Inferior parietal cortex (tissue), 1 donor: Measurements from ENCODE around the gene DOCK4.

Experiments used
- DNase-seq: peaks from one replicate; pipeline ENCODE4 v3.0.0-alpha.2; 2016; ENCODE audit errors: extremely low spot score

The DOCK4 gene

GRCh38 chr7:111765751-111766643 lies 440.2 kb downstream of the DOCK4 start:
- no peak for DNase-seq

GRCh38 chr7:111763221-111763801 lies 442.9 kb downstream of the DOCK4 start:
- no peak for DNase-seq

- DNase-seq, result no peak
These were observed 443.4 kb downstream of the DOCK4 start for GRCh38 chr7:111762799-111763198.

DNA sequence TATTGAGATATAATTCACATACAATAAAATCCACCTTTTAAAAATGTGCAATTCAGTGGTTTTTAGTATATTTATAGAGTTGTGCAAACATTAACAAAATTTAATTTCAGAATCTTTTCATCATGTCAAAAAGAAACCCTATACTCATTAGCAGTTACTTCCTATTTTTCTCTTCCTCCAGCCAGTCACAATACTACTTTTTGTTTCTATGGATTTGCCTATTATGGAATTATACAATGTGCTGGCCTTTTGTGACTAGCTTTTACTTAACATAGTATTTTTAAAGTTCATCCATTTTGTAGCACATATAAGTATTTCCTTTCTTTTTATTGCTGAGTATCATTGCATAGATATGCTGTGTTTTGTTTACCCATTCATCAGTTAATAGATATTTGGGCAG lies 444.0 kb downstream of the DOCK4 start:
- DNase-seq, result no peak

- no peak for DNase-seq
These were observed 446.2 kb downstream of the DOCK4 start for GRCh38 chr7:111760043-111760442.

GRCh38 chr7:111758332-111758731 lies 447.9 kb downstream of the DOCK4 start:
- DNase-seq, result no peak

DNA sequence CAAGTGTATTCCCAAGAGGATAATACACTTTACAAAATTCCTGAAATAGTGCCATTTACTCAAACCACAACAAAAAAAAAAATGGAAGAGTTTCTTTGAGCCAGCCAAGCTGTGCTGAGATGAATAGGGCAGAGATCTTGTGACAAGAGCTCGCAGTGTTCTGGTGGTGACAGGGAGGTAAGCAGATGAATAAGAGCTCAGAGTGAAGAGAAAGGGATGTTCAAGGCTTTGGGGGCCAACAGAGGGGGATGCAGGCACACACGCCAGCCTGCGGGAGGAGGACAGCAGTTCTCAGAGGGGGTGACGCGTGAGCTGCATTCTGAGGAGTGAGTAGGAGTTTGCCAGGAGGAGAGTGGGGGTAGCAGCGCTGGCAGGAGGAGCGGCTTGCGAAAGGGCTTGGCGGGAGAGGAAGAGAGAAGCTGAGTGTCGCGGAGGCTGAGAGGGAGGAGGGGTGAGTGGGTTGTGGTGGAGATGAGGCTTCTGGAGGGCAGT lies 449.5 kb downstream of the DOCK4 start:
- DNase-seq, result peak; percentile 75

DNA sequence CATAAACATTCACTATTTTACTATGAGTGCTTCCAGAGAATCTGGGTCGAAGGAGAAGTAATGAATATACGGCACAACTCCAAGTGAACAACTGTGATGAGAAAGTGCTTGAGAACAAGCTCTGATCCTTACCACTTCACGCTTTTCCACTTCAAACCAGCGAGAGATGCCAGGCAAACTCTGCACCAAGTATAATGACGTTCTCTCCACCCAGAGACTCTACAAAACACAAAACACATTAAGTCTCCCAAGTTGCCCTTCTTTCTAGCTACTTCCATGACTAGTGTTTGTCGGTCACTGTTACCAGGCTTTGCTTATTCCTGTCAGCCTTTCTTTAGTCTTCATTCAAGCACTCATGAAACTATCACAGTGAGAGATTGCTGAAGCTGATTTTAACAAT lies 450.8 kb downstream of the DOCK4 start:
- no peak for DNase-seq

GRCh38 chr7:111753968-111754367 lies 452.2 kb downstream of the DOCK4 start:
- no peak for DNase-seq

DNA sequence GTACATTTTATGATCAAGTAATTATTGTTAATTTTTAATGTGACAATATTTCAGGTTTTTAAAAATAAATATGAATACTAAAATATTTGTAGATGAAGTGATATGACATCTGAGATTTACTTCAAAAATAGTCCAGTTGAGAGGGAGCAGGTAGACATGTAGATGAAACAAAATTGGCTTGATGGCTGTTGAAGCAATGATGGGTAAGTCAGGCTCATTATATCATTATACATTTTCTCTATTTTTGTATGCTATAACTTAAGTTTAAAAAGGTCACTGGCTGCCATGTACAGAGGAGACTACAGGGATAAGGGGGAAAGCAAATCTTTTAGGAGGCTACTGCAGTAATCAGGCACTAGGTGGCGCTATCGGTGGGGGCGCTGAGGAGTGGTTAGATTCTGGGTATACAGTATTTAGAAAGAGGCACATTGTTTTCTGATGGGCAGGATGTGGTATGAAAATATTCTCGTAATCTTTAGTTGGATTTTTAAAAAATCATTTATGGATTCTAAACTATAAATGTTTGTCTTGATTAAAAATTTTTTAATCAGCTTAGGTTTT lies 454.1 kb downstream of the DOCK4 start:
- DNase-seq, result no peak

- no peak for DNase-seq
These were observed 455.3 kb downstream of the DOCK4 start for GRCh38 chr7:111750878-111751277.

DNA sequence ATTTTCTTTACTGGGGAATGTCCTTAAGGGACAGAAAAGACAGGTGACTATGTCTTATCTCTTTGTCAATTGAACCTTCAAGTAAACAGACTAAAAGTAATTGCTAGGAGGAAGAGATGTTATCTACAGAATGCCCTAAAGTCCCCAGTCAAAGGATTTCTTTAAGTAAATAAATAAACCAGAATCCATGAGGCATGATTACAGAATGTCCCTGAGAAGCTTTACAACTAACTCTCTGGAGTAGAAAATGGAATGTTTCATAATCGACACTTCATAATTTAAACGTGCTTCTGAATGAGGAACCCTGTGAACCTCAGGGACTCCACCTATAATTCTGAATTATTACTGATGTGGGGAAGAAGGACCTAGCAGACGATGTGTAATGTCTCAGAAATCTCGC lies 456.0 kb downstream of the DOCK4 start:
- no peak for DNase-seq

DNA sequence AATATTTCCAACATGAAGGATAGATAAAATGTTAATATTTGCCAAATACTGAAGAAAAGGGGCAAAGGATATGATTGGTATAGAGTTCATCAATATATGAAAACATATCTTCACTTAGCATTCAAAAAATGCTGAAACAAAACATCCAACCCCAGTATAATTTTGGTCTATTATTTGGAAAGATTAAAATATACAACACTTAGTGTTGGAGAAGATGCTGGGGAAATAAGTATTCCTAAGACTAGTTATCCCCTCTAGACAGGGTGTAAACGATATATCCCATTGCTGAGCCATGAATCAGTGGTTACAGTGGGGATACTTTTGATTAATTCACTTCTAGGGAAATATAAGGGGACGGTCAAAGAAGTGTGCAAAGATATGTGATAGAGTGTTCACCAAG lies 456.6 kb downstream of the DOCK4 start:
- DNase-seq, result no peak

GRCh38 chr7:111747718-111748117 lies 458.5 kb downstream of the DOCK4 start:
- no peak for DNase-seq

DNA sequence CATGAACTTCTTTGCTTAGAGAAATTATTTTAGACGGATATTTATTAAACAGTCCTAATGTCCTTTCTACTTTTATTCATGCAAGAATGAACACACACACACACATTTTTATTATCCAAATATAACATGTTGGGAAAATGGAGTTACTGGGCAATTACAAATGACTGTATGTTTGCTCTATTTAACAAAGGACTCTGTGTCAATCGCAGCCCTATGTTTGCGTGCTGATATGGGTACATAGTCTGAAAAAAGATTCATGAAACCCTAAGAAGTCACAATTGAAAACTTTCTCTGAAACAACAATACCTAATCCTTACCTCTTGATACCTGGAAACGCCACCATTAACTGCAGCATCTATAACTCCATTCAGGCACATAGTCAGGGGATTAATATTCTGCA lies 459.2 kb downstream of the DOCK4 start:
- DNase-seq, result no peak

GRCh38 chr7:111744501-111745155 lies 461.6 kb downstream of the DOCK4 start:
- no peak for DNase-seq

DNA sequence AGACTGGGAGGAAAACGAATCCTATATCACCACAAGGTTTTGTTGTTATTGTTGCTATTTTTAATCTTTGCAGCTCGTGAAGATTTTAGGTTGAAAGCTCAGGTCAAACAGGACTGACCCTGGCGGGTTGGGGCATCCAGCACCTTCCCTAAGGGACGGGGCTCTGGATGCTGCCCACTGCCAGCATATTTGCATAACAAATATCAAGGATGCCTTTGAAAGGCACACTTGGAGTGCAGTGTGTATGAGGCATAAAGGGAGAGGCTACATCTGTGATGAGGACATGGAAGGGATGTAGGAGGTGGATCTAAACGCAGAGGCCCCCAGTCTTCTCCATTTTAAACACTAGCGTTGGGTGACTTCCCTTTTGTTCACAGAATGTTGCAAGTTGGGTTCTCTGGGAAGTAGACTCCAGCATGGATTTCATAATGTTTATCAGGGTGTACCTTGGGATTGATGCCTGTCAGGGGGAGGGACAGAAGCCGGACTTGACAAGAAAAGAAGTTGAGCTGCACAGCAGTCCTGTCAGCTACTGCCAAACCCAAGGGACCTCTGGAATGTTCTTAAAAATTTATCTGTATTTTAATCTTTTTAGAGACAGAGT lies 462.9 kb downstream of the DOCK4 start:
- DNase-seq, result no peak

GRCh38 chr7:111741811-111742240 lies 464.4 kb downstream of the DOCK4 start:
- DNase-seq, result peak; percentile 87

GRCh38 chr7:111740942-111741341 lies 465.3 kb downstream of the DOCK4 start:
- no peak for DNase-seq

GRCh38 chr7:111736552-111736874 lies 469.7 kb downstream of the DOCK4 start:
- DNase-seq, result no peak

DNA sequence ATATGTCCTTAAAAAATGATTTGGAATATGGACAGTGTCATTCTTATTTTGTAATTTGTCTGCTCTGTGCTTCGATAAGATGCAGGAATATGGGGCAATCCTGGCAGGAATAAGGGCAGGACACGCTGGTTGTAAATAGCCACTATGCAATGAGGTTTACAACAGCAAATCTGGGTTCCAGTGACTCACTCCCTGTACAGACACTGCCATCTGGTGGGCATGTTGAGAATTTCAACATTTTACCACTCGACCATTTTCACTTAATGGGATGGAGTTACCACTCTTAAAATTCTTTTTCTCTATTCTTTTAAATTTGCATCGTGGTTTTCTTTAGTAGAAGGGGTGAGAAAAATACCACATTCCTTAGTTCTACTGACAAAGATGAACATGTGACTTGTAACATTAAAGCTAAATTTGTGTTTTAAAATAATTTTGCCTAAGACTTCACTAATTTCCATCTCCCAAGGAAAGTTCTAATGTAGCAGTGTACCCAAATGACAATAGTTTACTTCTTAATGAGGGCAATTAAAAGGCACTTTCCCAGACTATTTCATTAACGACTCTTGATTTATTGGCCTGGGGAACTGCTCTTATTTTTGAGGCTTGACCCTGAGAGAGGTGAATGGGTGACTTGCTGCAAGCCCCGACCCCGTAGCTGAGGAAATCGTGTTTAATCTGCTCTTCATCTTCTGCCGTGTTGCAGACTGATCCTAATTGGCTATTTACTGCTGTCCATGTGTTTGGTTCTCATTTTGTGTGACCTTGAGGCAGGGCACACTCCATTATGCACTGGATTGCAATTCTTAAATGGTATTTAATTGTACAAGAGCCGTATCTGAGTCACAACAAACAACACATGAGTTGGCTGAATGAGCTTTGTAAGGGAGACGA lies 470.3 kb downstream of the DOCK4 start:
- peak; percentile 95 for DNase-seq
